Endodermal cell (in vitro differentiated cells): Measurements from ENCODE around the gene IPPK. TPM values are rescaled to one million over a fixed set of nuclear protein-coding genes. Genes with fewer than 3 reads are reported as not detected.
"Not testable (repeated sequence)": the region's sequence is repeated elsewhere in the genome, so short reads cannot be mapped to it uniquely, and the experiment has no call there.

Experiments used
- DNase-seq: peaks from one replicate; pipeline ENCODE4 v3.0.0-alpha.2; 2017
- H3K27ac ChIP-seq: 2 replicates; pipeline ENCODE4 v1.5.1; 2013; ENCODE audit warnings: mild to moderate bottlenecking, low read depth, low read length, moderate library complexity
- H3K27me3 ChIP-seq: 2 replicates; pipeline ENCODE4 v1.6.1; 2013; ENCODE audit warnings: mild to moderate bottlenecking, low read length, moderate library complexity; ENCODE audit not compliant: insufficient read depth, control insufficient read depth, poor library complexity, severe bottlenecking
- H3K36me3 ChIP-seq: 2 replicates; pipeline ENCODE4 v1.7.0; 2013; ENCODE audit warnings: mild to moderate bottlenecking, low read length, moderate library complexity; ENCODE audit not compliant: control insufficient read depth, insufficient read depth
- H3K4me1 ChIP-seq: one replicate; pipeline ENCODE4 v1.7.0; 2013; ENCODE audit warnings: low read length; ENCODE audit not compliant: control insufficient read depth, insufficient read depth
- H3K4me3 ChIP-seq: 2 replicates; pipeline ENCODE4 v1.5.1; 2013; ENCODE audit warnings: mild to moderate bottlenecking, low read length, moderate library complexity
- H3K9ac ChIP-seq: 2 replicates; pipeline ENCODE4 v1.6.1; 2013; ENCODE audit warnings: mild to moderate bottlenecking, low read length, moderate library complexity; ENCODE audit not compliant: poor library complexity, severe bottlenecking; ENCODE audit errors: extremely low read depth
- H3K9me3 ChIP-seq: 2 replicates; pipeline ENCODE4 v1.6.1; 2013; ENCODE audit warnings: mild to moderate bottlenecking, low read length, moderate library complexity; ENCODE audit not compliant: control insufficient read depth
- H3K27ac Mint-ChIP-seq: 2 replicates; pipeline ENCODE4 v1.8.0; 2020; ENCODE audit warnings: mixed read lengths
- H3K27me3 Mint-ChIP-seq: 2 replicates; pipeline ENCODE4 v1.8.0; 2021; ENCODE audit warnings: mild to moderate bottlenecking, mixed read lengths; ENCODE audit not compliant: insufficient read depth
- H3K36me3 Mint-ChIP-seq: 2 replicates; pipeline ENCODE4 v1.8.0; 2020; ENCODE audit warnings: low read depth, mixed read lengths
- H3K4me1 Mint-ChIP-seq: 2 replicates; pipeline ENCODE4 v1.8.0; 2020; ENCODE audit warnings: mixed read lengths
- H3K4me3 Mint-ChIP-seq: 2 replicates; pipeline ENCODE4 v1.8.0; 2020; ENCODE audit warnings: mild to moderate bottlenecking, moderate library complexity, mixed read lengths
- H3K9me3 Mint-ChIP-seq: 2 replicates; pipeline ENCODE4 v1.8.0; 2020; ENCODE audit warnings: mild to moderate bottlenecking, mixed read lengths
- CTCF ChIP-seq: fragments of 200-600 bp; sonication (generic); conservative IDR thresholded peaks from 2 replicates; pipeline ENCODE4 v1.5.0; 2021; ENCODE audit warnings: antibody characterized with exemption, mild to moderate bottlenecking
- WGBS, 2 experiments: methylation state at CpG; one replicate each; pipeline versions ENCODE4 v1.1.5 to v1.1.7; 2013; ENCODE audit warnings: missing lambda C conversion rate in 2 of 2, mixed read lengths in 1 of 2; ENCODE audit not compliant: insufficient coverage in 1 of 2, insufficient read length in 1 of 2; 5-methylcytosine and 5-hydroxymethylcytosine counted together
- total RNA-seq, 2 donors: library from RNA; stranded (reverse); fragmentation: NEBNext Ultra II Directional in 1 of 2; extraction: Animal tissue kit (Norgen Biotek cat#: 25700) in 1 of 2; gene quantifications; 2 replicates in 1 of 2; 3 replicates in 1 of 2; pipeline ENCODE4 v1.2.1, GENCODE V29; 2021

Gene IPPK
- total RNA-seq, 2 donors from 2014 or later, result 9.3 TPM

GRCh38 chr9:92626484-92626883 lies 43.4 kb downstream of the IPPK start:
- Histone ChIP-seq H3K36me3 (peaks cover 15% of the 10 kb centered on the region), H3K4me1 (no peaks in the 10 kb centered on the region), H3K27ac (no peak overlapping the region), H3K27me3 (no peaks in the 10 kb centered on the region), H3K9ac (no peak overlapping the region), H3K9me3 (peaks cover 4% of the 10 kb centered on the region), H3K4me3 (no peak overlapping the region)
- Mint-ChIP-seq H3K9me3 (no peaks in the 10 kb centered on the region), H3K27me3 (no peaks in the 10 kb centered on the region), H3K4me1 (peaks cover 3% of the 10 kb centered on the region), H3K4me3 (no peak overlapping the region), H3K36me3 (peaks cover 56% of the 10 kb centered on the region), H3K27ac (no peak overlapping the region)
- no peak for DNase-seq
- no peak for TF ChIP-seq CTCF

GRCh38 chr9:92623936-92624335 lies 46.0 kb downstream of the IPPK start:
- not testable (repeated sequence) for H3K9me3 Mint-ChIP-seq, H3K27ac ChIP-seq, H3K27me3 Mint-ChIP-seq, H3K9ac ChIP-seq, H3K4me1 Mint-ChIP-seq, H3K27ac Mint-ChIP-seq, H3K4me3 ChIP-seq, H3K4me1 ChIP-seq, H3K9me3 ChIP-seq, H3K4me3 Mint-ChIP-seq, DNase-seq, H3K27me3 ChIP-seq
- peaks cover 24% of the 10 kb centered on the region for H3K36me3 ChIP-seq
- WGBS, 2 experiments, result 95 to 100% methylated on average over 1 to 3 of the region's 3 CpGs
- H3K36me3 Mint-ChIP-seq, result peaks cover 40% of the 10 kb centered on the region

- Histone ChIP-seq H3K4me1 (no peaks in the 10 kb centered on the region), H3K9me3 (no peaks in the 10 kb centered on the region), H3K4me3 (no peak overlapping the region), H3K27me3 (no peaks in the 10 kb centered on the region), H3K9ac (no peak overlapping the region), H3K27ac (no peak overlapping the region), H3K36me3 (peaks cover 45% of the 10 kb centered on the region)
- DNase-seq, result peak; percentile 13
- WGBS, 2 experiments, result 92 to 98% methylated on average over 4 of the region's 5 CpGs
- H3K27me3 Mint-ChIP-seq, result no peaks in the 10 kb centered on the region
- H3K36me3 Mint-ChIP-seq, result peaks cover 40% of the 10 kb centered on the region
- no peak for TF ChIP-seq CTCF
- H3K4me3 Mint-ChIP-seq, result no peak overlapping the region
- peaks cover 12% of the 10 kb centered on the region for H3K4me1 Mint-ChIP-seq
- no peak overlapping the region for H3K27ac Mint-ChIP-seq
- H3K9me3 Mint-ChIP-seq, result no peaks in the 10 kb centered on the region
These were observed 49.1 kb downstream of the IPPK start for GRCh38 chr9:92620845-92621244.

- Histone ChIP-seq H3K4me1 (no peaks in the 10 kb centered on the region), H3K4me3 (no peak overlapping the region), H3K9ac (no peak overlapping the region), H3K9me3 (no peaks in the 10 kb centered on the region), H3K27ac (no peak overlapping the region), H3K36me3 (peaks cover 55% of the 10 kb centered on the region), H3K27me3 (no peaks in the 10 kb centered on the region)
- Mint-ChIP-seq H3K9me3 (no peaks in the 10 kb centered on the region), H3K27me3 (no peaks in the 10 kb centered on the region), H3K36me3 (peaks cover 45% of the 10 kb centered on the region), H3K27ac (no peak overlapping the region), H3K4me1 (peaks cover 9% of the 10 kb centered on the region), H3K4me3 (no peak overlapping the region)
- peak; percentile 30 for DNase-seq
- TF ChIP-seq CTCF, result no peak
- 95 to 97% methylated on average over 17 to 24 of the region's 24 CpGs for WGBS, 2 experiments
These were observed 50.2 kb downstream of the IPPK start for GRCh38 chr9:92619601-92620300.
